Measurements from ENCODE around the gene SLC35F4.

GRCh38 chr14:57732463-57733285, 133.2 kb downstream of the SLC35F4 start:
- no peak for TF ChIP-seq CTCF (IDR thresholded peaks at IDR 0.05)
- no peak for TF ChIP-seq POLR2A (IDR thresholded peaks at IDR 0.05)
